Neural cell (in vitro differentiated cells): ENCODE data around the gene NT5C3A. TPM values are rescaled to one million over a fixed set of nuclear protein-coding genes. Genes with fewer than 3 reads are reported as not detected.

Experiments
- H2AFZ ChIP-seq: fragments of 200-600, 300-800 bp; sonication (generic), shearing (Covaris generic); 2 replicates; pipeline ENCODE4 v1.6.0; 2014; ENCODE audit warnings: low read depth, mild to moderate bottlenecking, antibody characterized with exemption, low read length, moderate library complexity
- H3F3A ChIP-seq: fragments of 200-600 bp; shearing (Covaris generic); 2 replicates; pipeline ENCODE4 v1.6.1; 2016; ENCODE audit warnings: mild to moderate bottlenecking, moderate library complexity, mixed read lengths, antibody characterized with exemption, low read length; ENCODE audit not compliant: insufficient read depth, poor library complexity, severe bottlenecking
- H3K27ac ChIP-seq: fragments of 200-600, 300-800 bp; sonication (generic), shearing (Covaris generic); 2 replicates; pipeline ENCODE4 v1.5.1; 2014; ENCODE audit warnings: mild to moderate bottlenecking, low read length, moderate library complexity
- H3K27me3 ChIP-seq: fragments of 300-800, 200-600 bp; sonication (generic), shearing (Covaris generic); 2 replicates; pipeline ENCODE4 v1.6.0; 2014; ENCODE audit warnings: mild to moderate bottlenecking, low read depth, low read length, moderate library complexity; ENCODE audit not compliant: insufficient read depth
- H3K36me3 ChIP-seq: fragments of 300-800, 200-600 bp; sonication (generic), shearing (Covaris generic); 2 replicates; pipeline ENCODE4 v1.5.1; 2014; ENCODE audit warnings: mild to moderate bottlenecking, antibody characterized with exemption, low read length, moderate library complexity; ENCODE audit not compliant: insufficient read depth
- H3K4me2 ChIP-seq: fragments of 300-800, 200-600 bp; sonication (generic), shearing (Covaris generic); 2 replicates; pipeline ENCODE4 v1.6.0; 2014; ENCODE audit warnings: mild to moderate bottlenecking, low read length
- H3K4me3 ChIP-seq: fragments of 300-800, 200-600 bp; sonication (generic), shearing (Covaris generic); 2 replicates; pipeline ENCODE4 v1.5.1; 2014; ENCODE audit warnings: mild to moderate bottlenecking, low read length, moderate library complexity
- H3K79me2 ChIP-seq: fragments of 200-600 bp; shearing (Covaris generic); replicated peaks from 2 replicates; pipeline ENCODE4 v1.6.0; 2014; ENCODE audit warnings: mild to moderate bottlenecking, low read length, moderate library complexity; ENCODE audit not compliant: insufficient read depth
- H3K9ac ChIP-seq: fragments of 300-800, 200-600 bp; sonication (generic), shearing (Covaris generic); 2 replicates; pipeline ENCODE4 v1.6.1; 2016; ENCODE audit warnings: mild to moderate bottlenecking, low read length, mixed read lengths
- H3K9me2 ChIP-seq: fragments of 200-600 bp; shearing (Covaris generic); 2 replicates; pipeline ENCODE4 v1.6.1; 2016; ENCODE audit warnings: mild to moderate bottlenecking, low read length, mixed read lengths; ENCODE audit not compliant: insufficient read depth
- H3K9me3 ChIP-seq: fragments of 200-600, 300-800 bp; sonication (generic), shearing (Covaris generic); 2 replicates; pipeline ENCODE4 v1.6.1; 2016; ENCODE audit warnings: mild to moderate bottlenecking, mixed run types, low read length, moderate library complexity, mixed read lengths
- H4K20me1 ChIP-seq: fragments of 200-600 bp; shearing (Covaris generic); 2 replicates; pipeline ENCODE4 v1.6.1; 2016; ENCODE audit warnings: mild to moderate bottlenecking, mixed run types; ENCODE audit not compliant: insufficient read depth
- EP300 ChIP-seq: fragments of 450-650 bp; conservative IDR thresholded peaks from 2 replicates; pipeline ENCODE4 v1.6.1; 2014; ENCODE audit warnings: antibody characterized with exemption, mild to moderate bottlenecking, moderate library complexity; ENCODE audit not compliant: poor library complexity, severe bottlenecking
- EZH2 ChIP-seq: fragments of 200-600, 300-800 bp; shearing (Covaris generic), sonication (generic); IDR thresholded peaks from 2 replicates; pipeline ENCODE4 v1.6.1; 2014; ENCODE audit warnings: antibody characterized with exemption, low read length, borderline replicate concordance, mild to moderate bottlenecking; ENCODE audit not compliant: insufficient read depth, poor library complexity, severe bottlenecking
- MXI1 ChIP-seq: fragments of 450-650 bp; conservative IDR thresholded peaks from 2 replicates; pipeline ENCODE4 v1.6.1; 2014; ENCODE audit warnings: antibody characterized with exemption, mild to moderate bottlenecking; ENCODE audit not compliant: poor library complexity, severe bottlenecking
- POLR2AphosphoS5 ChIP-seq: IDR thresholded peaks from 2 replicates; pipeline ENCODE4 v1.6.1; 2012
- RAD21 ChIP-seq: fragments of 450-650 bp; conservative IDR thresholded peaks from 2 replicates; pipeline ENCODE4 v1.6.1; 2014; ENCODE audit warnings: antibody characterized with exemption, mild to moderate bottlenecking, moderate library complexity
- REST ChIP-seq: IDR thresholded peaks from 2 replicates; pipeline ENCODE4 v1.6.1; 2012; ENCODE audit warnings: borderline replicate concordance
- SMC3 ChIP-seq: fragments of 450-650 bp; conservative IDR thresholded peaks from 2 replicates; pipeline ENCODE4 v1.6.1; 2014; ENCODE audit warnings: antibody characterized with exemption, mild to moderate bottlenecking, moderate library complexity; ENCODE audit not compliant: poor library complexity
- TAF1 ChIP-seq: IDR thresholded peaks from 2 replicates; pipeline ENCODE4 v1.6.1; 2012; ENCODE audit warnings: low read depth
- polyA plus RNA-seq: library from polyadenylated mRNA; depleted of rRNA; stranded (reverse); fragments of >200 nt; gene quantifications from 2 replicates; pipeline ENCODE4 v1.2.3, GENCODE V29; 2014
- TF ChIP-seq, protein P1 (sequence below): fragments of 450-650 bp; IDR thresholded peaks from 2 replicates; pipeline ENCODE4 v1.5.1; 2014; ENCODE audit warnings: antibody characterized with exemption, mild to moderate bottlenecking, moderate library complexity; ENCODE audit not compliant: poor library complexity, severe bottlenecking

The NT5C3A gene
- polyA plus RNA-seq, 1 donor from 2014 or later: 99.2 TPM

GRCh38 chr7:33107136-33108066 lies 44.8 kb upstream of the NT5C3A start (continued):
- no peak for TF ChIP-seq EP300

DNA sequence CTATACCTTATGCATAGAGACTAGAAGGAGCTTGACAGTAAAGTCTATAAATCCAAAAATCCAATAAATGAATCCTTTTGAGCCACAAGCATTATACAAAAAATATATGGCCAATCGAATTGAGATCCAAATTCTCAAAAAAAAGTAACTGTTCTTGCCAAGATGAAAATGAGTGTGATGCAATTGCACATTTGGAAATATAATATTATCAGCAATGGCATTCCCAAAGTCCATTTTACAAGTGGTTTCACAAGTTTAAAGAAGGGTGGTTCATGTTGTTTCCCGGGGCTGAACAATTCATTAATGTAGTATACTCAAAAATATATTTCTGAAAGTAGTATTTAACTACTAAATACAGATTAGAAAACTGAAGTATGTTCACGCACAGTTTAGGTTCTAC lies 39.3 kb upstream of the NT5C3A start:
- Histone ChIP-seq H3K9me2 (no peaks in the 10 kb centered on the region), H3K9ac (no peak overlapping the region), H2AFZ (no peak overlapping the region), H3K27me3 (no peaks in the 10 kb centered on the region), H3F3A (no peaks in the 10 kb centered on the region), H4K20me1 (no peaks in the 10 kb centered on the region), H3K4me3 (no peak overlapping the region), H3K79me2 (peaks cover 27% of the 10 kb centered on the region), H3K27ac (no peak overlapping the region), H3K36me3 (no peaks in the 10 kb centered on the region), H3K4me2 (no peak overlapping the region), H3K9me3 (no peaks in the 10 kb centered on the region)
- TF ChIP-seq, protein P1, sequence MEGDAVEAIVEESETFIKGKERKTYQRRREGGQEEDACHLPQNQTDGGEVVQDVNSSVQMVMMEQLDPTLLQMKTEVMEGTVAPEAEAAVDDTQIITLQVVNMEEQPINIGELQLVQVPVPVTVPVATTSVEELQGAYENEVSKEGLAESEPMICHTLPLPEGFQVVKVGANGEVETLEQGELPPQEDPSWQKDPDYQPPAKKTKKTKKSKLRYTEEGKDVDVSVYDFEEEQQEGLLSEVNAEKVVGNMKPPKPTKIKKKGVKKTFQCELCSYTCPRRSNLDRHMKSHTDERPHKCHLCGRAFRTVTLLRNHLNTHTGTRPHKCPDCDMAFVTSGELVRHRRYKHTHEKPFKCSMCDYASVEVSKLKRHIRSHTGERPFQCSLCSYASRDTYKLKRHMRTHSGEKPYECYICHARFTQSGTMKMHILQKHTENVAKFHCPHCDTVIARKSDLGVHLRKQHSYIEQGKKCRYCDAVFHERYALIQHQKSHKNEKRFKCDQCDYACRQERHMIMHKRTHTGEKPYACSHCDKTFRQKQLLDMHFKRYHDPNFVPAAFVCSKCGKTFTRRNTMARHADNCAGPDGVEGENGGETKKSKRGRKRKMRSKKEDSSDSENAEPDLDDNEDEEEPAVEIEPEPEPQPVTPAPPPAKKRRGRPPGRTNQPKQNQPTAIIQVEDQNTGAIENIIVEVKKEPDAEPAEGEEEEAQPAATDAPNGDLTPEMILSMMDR: no peak
- TF ChIP-seq SMC3 (no peak), REST (no peak), POLR2AphosphoS5 (no peak), MXI1 (no peak), RAD21 (no peak), EP300 (no peak)

DNA sequence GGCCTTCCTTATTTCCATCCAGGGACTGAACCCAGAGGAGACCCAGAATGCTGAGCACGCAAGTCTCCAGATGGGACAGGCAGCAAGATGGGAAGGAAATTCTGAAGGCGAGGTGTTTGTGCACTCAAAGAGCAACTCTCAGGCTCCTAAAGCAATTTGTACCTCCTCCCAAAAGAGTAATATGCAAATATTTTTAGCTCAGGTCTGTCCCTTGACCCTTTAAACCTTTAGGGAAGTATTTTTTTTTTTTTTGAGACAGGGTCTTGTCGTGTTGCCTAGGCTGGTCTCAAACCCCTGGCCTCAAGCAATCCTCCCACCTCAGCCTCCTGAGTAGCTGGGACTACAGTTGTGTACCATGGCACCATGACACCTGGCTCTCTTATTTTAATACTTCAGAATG lies 38.2 kb upstream of the NT5C3A start:
- peaks cover 10% of the 10 kb centered on the region for H3K36me3 ChIP-seq
- no peaks in the 10 kb centered on the region for H3K9me2 ChIP-seq
- no peak for TF ChIP-seq TAF1
- TF ChIP-seq POLR2AphosphoS5: no peak
- no peak for TF ChIP-seq MXI1
- no peak for TF ChIP-seq SMC3
- TF ChIP-seq, protein P1: no peak
- no peak for TF ChIP-seq REST
- no peak for TF ChIP-seq EP300
- TF ChIP-seq RAD21: no peak
- no peak for TF ChIP-seq EZH2
- peaks cover 17% of the 10 kb centered on the region for H3K79me2 ChIP-seq
- no peaks in the 10 kb centered on the region for H4K20me1 ChIP-seq
- H3F3A ChIP-seq: no peaks in the 10 kb centered on the region
- no peak overlapping the region for H3K27ac ChIP-seq
- H2AFZ ChIP-seq: no peak overlapping the region
- H3K9ac ChIP-seq: no peak overlapping the region
- H3K27me3 ChIP-seq: no peaks in the 10 kb centered on the region
- H3K4me2 ChIP-seq: no peak overlapping the region
- H3K4me3 ChIP-seq: no peak overlapping the region
- H3K9me3 ChIP-seq: no peaks in the 10 kb centered on the region
